ENCODE measurements around the gene GLS. TPM values are rescaled to one million over a fixed set of nuclear protein-coding genes. Genes with fewer than 3 reads are reported as not detected.
"Not testable (repeated sequence)": the region's sequence is repeated elsewhere in the genome, so short reads cannot be mapped to it uniquely, and the experiment has no call there.

The GLS gene
- total and polyA plus RNA-seq, 2 of the 13 experiments (the other 11 are each of a cell fraction or from before 2014, with no cell fraction given) = 78.6 to 183 TPM

DNA sequence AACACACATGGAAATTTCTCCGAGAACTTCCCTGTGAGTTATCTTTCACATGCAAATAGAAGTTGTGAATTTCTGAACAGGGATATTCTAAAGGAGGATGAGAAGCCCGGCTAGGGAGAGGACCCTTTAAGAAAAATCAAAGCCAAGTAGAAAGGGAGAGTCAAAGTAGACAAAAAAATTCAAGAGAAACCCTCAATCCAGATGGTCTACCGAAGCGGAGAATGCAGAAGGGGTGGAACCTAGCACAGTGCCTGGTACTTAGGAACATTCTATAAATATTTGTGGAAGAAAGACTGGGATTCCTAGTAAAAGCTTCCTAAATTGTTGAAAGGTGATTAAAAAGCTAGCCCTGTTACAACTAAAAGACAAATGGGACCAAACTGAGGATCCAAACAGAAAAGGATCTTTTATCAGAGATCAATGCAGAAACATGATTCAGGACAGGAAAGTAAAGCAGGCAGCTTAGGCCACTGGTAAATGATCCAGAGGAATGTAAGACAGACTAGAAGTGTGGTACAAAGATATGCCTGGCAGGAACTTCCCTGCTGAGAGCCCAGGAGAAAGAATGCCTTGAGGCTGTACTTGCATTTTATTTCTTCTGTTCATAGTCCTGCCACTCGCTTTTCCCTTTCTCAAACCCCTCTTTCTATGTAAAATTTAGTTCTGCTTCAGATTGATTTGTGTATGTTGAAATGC, 19.5 kb upstream of the GLS start (continued):
- TF ChIP-seq ZNF383 (CRISPR knock-in tag; IDR thresholded peaks at IDR 0.05; ENCODE audit: borderline replicate concordance) = no peak
- TF ChIP-seq YEATS2 (CRISPR knock-in tag; IDR thresholded peaks at IDR 0.05; ENCODE audit: borderline replicate concordance) = no peak

DNA sequence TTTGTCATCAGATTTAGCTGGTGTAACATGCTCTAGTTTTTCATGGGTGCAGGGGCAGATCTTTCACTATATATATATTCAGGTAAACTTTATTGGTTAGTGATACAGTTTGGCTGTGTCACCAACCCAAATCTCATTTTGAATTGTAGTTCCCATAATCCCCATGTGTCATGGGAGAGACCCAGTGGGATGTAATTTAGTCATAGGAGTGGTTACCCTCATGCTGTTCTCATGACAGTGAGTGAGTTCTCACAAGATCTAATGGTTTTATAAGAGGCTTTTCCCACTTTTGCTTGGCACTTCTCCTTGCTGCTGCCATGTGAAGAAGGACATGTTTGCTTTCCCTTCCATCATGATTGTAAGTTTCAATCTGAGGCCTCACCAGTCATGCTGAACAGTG, 18.5 kb upstream of the GLS start:
- H3K4me3 ChIP-seq (replicated peaks in 1 of 3; ENCODE audit: insufficient read depth in 1 of 3, low read depth in 2 of 3, low read length in 3 of 3); CTCF ChIA-PET (ENCODE audit: low intra/inter-chr PET ratio, low total read pairs); H4K20me1 ChIP-seq (ENCODE audit: insufficient read depth, low read length); H3K36me3 ChIP-seq (replicated peaks in 1 of 2; ENCODE audit: control insufficient read depth in 1 of 2, insufficient read depth in 2 of 2, low read length in 2 of 2); BruUV-seq (replicated peaks); ATAC-seq; H3K27ac ChIP-seq (ENCODE audit: extremely low read length, insufficient read depth, low read length); H3K4me2 ChIP-seq (ENCODE audit: low read depth, low read length); DNase-seq (ENCODE audit: low spot score); POLR2A ChIA-PET; H3K27me3 ChIP-seq (ENCODE audit: control insufficient read depth in 1 of 2, insufficient read depth in 2 of 2, low read length in 2 of 2); in situ Hi-C loops (cut with HindIII; ENCODE audit: extremely low pct_ligation_motif_present, low pct_unique_long_range_greater_than_20kb); H3K9ac ChIP-seq (ENCODE audit: insufficient read depth, low read depth, low read length); H3K9me3 ChIP-seq (ENCODE audit: low read length); FAIRE-seq; H3K79me2 ChIP-seq (ENCODE audit: insufficient read depth, low read length); H2AFZ ChIP-seq (ENCODE audit: low read length); intact Hi-C loops (cut with micrococcal nuclease; ENCODE audit: unreplicated experiment): not testable (repeated sequence)
- H3K4me1 ChIP-seq (ENCODE audit: insufficient read depth, low read length) = peaks cover 31% of the 10 kb centered on the region

- intact Hi-C loops (cut with micrococcal nuclease; ENCODE audit: unreplicated experiment) (no loop called here), in situ Hi-C loops (cut with HindIII; ENCODE audit: extremely low pct_ligation_motif_present, low pct_unique_long_range_greater_than_20kb) (no loop called here)
- 20% methylated on average over 2 of the region's 2 CpGs for WGBS (ENCODE audit: low lambda C conversion rate)
- TF ChIP-seq RNF219 (CRISPR knock-in tag; IDR thresholded peaks at IDR 0.05) (no peak), GPBP1L1 (CRISPR knock-in tag; IDR thresholded peaks at IDR 0.05) (no peak), PAXIP1 (CRISPR knock-in tag; conservative IDR thresholded peaks at IDR 0.05) (peak; percentile 32; the same call in 1 of the 2 replicates)
- TF ChIP-seq, protein P1, sequence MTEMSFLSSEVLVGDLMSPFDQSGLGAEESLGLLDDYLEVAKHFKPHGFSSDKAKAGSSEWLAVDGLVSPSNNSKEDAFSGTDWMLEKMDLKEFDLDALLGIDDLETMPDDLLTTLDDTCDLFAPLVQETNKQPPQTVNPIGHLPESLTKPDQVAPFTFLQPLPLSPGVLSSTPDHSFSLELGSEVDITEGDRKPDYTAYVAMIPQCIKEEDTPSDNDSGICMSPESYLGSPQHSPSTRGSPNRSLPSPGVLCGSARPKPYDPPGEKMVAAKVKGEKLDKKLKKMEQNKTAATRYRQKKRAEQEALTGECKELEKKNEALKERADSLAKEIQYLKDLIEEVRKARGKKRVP (CRISPR knock-in tag; IDR thresholded peaks at IDR 0.05) = peak in 1 of 2 experiments; percentile 19; a peak in 1 of 4 replicates
Measured at GRCh38 chr2:190862571-190862991, 18.0 kb upstream of the GLS start.

More at GRCh38 chr2:190862571-190862991, 18.0 kb upstream of the GLS start:
- Histone ChIP-seq H3K9ac (ENCODE audit: insufficient read depth, low read depth, low read length) (no peak overlapping the region), H2AFZ (ENCODE audit: low read length) (no peak overlapping the region), H3K79me2 (ENCODE audit: insufficient read depth, low read length) (no peaks in the 10 kb centered on the region), H4K20me1 (ENCODE audit: insufficient read depth, low read length) (no peaks in the 10 kb centered on the region), H3K27me3 (ENCODE audit: control insufficient read depth in 1 of 2, insufficient read depth in 2 of 2, low read length in 2 of 2) (peaks cover 0 to 9% of the 10 kb centered on the region in 2 experiments; a peak in 2 of 5 replicates), H3K36me3 (replicated peaks in 1 of 2; ENCODE audit: control insufficient read depth in 1 of 2, insufficient read depth in 2 of 2, low read length in 2 of 2) (no peaks in the 10 kb centered on the region), H3K9me3 (ENCODE audit: low read length) (no peaks in the 10 kb centered on the region), H3K4me1 (ENCODE audit: insufficient read depth, low read length) (peaks cover 31% of the 10 kb centered on the region), H3K4me2 (ENCODE audit: low read depth, low read length) (no peak overlapping the region), H3K27ac (ENCODE audit: extremely low read length, insufficient read depth, low read length) (no peak overlapping the region), H3K4me3 (replicated peaks in 1 of 3; ENCODE audit: insufficient read depth in 1 of 3, low read depth in 2 of 3, low read length in 3 of 3) (no peak overlapping the region)
- DNase-seq (ENCODE audit: low spot score) (no peak), FAIRE-seq (no peak), ATAC-seq (peak; percentile 37)
- ChIA-PET POLR2A (no interaction called here), CTCF (ENCODE audit: low intra/inter-chr PET ratio, low total read pairs) (no interaction called here)
- BruUV-seq (replicated peaks) = no TSS peak

Measured in HepG2 (cell line).